GM12873 (cell line): ENCODE results near the gene TMEM259.

Experiments used
- TF ChIP-seq, protein P1 (sequence below): IDR thresholded peaks from 2 replicates; pipeline ENCODE4 v1.5.1; 2012; ENCODE audit warnings: low read depth, mild to moderate bottlenecking, moderate library complexity, low read length, control low read depth; ENCODE audit not compliant: insufficient read depth; ENCODE audit errors: missing control alignments

TMEM259 gene

DNA sequence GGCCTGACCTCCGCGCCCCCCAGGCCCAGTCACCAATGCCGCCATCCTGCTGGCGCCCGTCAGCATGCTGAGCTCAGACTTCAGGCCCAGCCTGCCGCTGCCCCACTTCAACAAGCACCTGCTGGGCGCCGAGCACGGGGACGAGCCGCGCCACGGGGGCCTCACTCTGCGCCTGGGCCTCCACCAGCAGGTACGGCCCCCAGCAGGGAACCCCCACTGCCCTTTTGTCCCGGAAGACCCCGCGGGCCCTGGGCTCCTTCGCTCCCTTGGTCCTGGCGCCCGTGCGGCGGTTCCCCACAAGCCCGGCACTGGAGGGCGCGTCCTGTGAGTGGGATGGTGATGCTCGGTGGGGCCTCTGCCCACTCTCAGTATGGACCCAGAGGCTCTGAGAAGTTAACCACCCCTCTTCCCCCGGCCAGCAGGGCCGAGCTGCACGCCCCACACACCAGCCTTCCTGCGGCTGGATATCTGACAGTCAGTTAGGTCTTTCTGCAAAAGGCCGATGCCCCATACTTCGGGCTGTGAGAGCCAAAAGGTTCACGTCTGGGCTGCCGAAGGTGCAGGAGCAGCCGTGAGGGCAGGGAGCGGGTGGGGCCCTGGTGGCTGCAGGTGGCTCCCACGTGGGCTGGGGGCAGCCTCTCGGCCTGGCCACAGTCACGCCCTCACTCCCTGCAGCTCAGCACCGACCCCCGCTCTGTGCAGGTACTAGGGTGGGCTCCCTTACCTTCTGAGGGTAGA is 28.8 kb downstream of the TMEM259 start:
- TF ChIP-seq, protein P1, sequence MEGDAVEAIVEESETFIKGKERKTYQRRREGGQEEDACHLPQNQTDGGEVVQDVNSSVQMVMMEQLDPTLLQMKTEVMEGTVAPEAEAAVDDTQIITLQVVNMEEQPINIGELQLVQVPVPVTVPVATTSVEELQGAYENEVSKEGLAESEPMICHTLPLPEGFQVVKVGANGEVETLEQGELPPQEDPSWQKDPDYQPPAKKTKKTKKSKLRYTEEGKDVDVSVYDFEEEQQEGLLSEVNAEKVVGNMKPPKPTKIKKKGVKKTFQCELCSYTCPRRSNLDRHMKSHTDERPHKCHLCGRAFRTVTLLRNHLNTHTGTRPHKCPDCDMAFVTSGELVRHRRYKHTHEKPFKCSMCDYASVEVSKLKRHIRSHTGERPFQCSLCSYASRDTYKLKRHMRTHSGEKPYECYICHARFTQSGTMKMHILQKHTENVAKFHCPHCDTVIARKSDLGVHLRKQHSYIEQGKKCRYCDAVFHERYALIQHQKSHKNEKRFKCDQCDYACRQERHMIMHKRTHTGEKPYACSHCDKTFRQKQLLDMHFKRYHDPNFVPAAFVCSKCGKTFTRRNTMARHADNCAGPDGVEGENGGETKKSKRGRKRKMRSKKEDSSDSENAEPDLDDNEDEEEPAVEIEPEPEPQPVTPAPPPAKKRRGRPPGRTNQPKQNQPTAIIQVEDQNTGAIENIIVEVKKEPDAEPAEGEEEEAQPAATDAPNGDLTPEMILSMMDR: no peak

DNA sequence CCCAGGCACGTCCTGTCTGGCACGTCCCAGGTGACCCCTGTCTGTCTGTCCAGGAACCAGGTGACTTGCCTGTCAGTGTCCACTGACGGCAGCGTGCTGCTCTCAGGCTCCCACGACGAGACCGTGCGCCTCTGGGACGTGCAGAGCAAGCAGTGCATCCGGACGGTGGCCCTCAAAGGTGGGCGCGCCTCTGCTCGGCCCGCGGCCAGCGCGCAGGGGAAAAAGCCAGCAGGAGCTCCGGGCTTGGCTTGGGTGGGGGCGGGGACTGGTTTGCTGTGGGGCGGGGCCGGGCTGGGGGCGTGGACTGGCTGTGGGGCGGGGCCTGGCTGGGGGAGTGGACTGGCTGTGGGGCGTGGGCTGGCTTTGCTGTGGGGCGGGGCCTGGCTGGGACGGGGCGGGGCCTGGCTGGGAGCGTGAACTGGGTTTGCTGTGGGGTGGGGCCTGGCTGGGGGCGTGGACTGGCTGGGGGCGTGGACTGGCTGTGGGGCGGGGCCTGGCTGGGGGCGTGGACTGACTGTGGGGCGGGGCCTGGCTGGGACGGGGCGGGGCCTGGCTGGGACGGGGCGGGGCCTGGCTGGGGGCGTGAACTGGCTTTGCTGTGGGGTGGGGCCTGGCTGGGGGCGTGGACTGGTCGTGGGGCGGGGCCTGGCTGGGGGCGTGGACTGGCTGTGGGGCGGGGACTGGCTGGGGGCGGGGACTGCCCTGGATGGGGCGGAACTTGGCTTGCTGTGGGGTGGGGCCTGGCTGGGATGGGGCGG is 29.6 kb downstream of the TMEM259 start:
- TF ChIP-seq, protein P1: no peak

- TF ChIP-seq, protein P1: no peak
Observed at GRCh38 chr19:990746-991145, 30.2 kb downstream of the TMEM259 start.

GRCh38 chr19:990119-990571 is 30.8 kb downstream of the TMEM259 start:
- TF ChIP-seq, protein P1: no peak

DNA sequence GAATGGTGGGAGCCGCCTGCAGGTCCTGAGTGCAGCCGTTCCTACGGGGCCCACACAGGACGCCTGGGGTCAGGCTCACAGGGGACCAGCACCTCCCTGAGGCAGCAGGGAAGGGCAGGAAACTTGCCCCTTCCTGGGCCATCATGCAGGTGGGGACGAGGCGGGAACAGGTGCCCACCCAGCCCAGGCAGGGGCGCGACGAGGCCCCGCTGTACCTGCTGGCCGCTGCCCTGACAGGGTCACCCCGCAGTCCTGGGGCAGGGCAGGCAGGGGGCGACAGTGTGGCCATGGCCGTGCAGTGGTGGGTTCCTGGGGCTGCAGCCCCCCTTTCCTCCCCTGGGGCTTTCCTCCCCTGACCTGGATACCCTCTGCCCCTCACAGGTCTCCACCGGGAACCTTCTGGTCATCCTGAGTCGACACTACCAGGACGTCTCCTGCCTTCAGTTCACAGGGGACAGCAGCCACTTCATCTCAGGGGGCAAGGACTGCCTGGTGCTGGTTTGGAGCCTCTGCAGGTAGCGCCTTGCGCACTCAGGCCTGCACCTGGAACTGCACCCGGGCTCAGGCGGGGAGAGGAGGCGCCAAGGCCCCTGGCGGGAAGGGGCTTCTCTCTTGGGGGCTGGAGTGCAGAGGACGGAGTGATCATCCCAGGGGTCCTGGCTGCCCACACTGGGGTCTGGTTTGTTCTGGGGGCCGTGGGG is 31.4 kb downstream of the TMEM259 start:
- TF ChIP-seq, protein P1: peak; percentile 37

GRCh38 chr19:988510-988909 is 32.4 kb downstream of the TMEM259 start:
- TF ChIP-seq, protein P1: no peak

DNA sequence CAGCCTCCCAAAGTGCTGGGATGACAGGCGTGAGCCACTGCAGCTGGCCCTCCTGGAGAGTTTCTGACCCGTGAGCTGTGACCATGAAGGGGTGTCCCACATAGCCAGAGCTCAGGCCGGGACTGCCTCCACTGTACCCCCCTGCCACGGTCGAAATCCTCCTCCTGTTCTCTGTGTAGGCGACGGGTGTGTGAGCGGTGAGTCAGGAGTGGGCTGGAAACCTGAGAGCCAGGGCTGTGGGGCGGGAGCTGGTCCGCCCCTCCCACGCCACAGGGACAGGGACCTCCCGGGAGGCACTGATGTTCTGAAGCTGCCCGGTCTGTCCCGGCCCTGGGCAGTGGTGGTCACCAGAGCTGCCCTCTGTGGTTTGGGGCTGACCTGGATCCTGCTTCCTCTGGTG is 32.8 kb downstream of the TMEM259 start:
- TF ChIP-seq, protein P1: no peak
